COR-L47 (cell line): ENCODE results near the gene SLC8A3.

Experiments
- DNase-seq: peaks from one replicate; lab custom pipeline; 2025; lab: John Stamatoyannopoulos, UW

SLC8A3 gene

DNA sequence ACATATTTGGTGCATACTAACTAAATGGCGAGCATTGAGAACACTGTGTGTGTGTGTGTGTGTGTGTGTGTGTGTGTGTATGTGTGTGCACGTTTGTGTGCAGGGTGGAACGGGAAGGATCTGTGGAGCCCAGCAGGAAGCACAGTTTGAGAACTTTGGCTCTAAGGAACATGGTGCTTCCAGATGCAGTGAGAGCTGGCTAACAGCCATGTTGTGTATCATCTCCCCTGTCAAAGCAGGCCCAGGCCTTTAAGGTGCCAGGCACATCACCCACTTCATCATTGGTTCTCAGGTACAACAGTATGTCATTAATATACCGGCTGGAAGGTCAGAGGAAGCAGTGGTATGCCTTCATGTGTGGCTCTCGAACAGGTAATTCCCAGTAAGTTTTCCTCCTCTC, 72.5 kb downstream of the SLC8A3 start:
- no peak for DNase-seq

DNA sequence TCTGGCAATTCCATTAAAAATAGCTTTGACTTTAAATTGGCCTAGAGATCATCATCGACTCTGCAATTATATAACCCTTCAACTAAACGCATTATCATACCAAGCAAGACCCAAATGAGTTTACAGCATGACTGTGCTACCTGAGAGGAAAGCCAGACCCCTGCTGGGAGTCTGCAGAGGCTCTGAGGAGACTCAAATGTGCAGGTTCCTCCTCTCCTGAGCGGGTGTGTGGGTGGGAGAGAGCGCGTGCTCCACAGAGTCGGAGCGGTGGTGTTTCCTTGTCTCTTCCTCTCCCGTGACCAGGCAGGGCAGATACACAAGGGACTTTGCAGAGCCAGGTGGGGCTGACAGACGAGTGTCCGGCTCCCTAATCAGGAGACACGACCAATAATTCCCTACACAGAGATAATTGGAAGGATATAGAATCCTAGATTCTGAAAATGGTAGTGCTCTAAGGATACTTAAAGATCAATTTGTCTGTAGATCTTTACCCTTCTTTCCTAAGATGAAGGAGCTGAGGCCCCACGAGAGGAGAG, 74.1 kb downstream of the SLC8A3 start:
- no peak for DNase-seq

DNA sequence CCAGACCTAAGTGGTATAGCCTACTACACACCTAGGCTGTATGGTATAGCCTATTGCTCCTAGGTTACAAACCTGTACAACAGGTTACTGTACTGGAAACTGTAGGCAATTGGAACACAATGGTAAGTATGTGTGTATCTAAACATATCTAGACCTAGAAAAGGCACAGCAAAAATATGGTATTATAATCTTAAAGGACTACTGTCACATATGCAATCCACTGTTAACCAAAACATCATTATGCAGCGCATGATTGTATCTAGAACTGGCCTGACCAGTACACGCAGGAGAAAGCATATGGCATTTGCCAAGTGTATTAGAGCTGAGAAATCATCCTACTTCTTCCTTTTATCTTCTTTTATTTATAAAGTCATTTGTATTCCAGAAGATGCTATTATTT, 75.5 kb downstream of the SLC8A3 start:
- DNase-seq, result no peak

DNA sequence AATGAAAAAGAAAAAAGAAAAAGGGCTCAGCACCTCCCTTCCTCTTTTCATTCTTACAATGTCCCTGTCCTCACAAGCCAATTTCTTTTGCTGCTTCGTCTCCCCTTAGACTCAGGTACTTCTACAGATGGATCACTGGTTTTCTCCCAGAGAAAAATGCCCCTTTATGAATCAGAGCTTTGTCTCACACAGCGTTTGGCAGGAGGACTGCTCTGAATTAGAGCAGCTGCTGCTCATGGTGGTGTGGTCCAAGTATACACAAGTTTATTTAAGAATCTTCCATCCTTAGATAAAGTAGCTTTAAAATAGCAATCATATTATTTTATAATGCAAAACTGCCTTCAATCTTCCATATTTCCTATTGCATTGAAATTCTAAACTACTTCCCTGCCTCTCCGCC, 80.3 kb downstream of the SLC8A3 start:
- DNase-seq, result no peak

DNA sequence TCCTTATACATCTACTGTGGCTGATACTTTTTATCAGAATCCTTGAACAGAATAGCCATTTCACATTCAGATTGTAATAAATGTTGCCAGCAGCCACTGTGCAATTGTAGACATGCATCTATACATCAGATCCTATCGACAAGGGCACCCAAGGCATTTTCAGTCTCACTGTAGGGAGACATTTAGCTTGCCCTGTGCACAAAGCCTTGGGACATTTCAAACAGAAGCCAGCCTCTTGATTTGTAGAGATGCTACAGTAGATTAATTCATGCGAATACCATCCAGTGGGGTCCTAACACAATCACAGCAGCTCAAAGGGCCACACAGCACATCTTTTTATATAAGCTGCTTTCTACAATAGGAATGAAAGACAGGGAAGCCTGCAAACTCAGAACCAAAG, 81.4 kb downstream of the SLC8A3 start:
- DNase-seq, result no peak

DNA sequence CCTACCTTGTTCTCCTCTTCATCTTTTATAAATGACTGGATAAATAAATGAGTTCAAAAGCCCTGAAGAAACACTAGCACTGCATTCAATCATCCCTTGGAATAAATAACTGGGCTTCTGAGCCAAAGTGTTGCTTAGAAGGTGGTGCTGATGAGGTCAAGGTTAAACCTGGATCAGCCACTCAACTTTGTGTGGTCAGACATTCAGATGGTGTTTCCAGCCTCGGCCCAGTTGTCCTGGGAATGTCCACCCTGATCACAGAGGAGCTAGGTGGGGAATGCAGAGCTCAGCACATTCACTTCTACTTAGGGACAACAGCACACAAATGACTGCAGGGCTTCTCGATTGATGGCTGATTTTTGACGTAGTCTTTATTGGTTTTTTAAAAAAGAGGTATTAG, 88.7 kb downstream of the SLC8A3 start:
- DNase-seq, result no peak

DNA sequence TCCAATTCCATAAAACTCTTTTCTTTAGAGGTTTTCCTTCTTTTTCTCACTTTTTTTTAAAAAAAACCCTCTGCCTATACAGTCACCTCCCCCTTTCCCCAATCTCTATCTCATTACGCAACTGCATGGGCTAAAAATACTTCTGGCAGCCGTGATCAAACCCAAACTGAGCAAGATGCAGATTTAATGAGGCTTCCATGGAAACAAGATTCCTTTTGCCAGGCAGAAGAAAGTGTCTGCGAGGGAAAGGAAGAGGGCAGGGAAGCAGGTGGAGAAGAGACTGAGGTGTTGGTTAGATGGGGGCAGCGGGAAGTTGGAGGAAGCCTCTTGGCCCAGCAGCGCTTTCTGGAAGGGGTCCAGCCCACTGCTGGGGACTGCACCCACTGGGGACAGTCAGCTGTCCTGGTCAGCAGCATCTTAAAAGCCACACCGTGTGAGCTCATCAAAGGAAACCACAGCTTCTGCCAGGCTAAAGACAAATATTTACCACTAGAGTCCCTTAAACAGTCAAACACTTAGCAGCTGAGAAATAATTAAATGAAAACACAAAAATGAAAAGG, 90.4 kb downstream of the SLC8A3 start:
- DNase-seq, result peak; percentile 37

DNA sequence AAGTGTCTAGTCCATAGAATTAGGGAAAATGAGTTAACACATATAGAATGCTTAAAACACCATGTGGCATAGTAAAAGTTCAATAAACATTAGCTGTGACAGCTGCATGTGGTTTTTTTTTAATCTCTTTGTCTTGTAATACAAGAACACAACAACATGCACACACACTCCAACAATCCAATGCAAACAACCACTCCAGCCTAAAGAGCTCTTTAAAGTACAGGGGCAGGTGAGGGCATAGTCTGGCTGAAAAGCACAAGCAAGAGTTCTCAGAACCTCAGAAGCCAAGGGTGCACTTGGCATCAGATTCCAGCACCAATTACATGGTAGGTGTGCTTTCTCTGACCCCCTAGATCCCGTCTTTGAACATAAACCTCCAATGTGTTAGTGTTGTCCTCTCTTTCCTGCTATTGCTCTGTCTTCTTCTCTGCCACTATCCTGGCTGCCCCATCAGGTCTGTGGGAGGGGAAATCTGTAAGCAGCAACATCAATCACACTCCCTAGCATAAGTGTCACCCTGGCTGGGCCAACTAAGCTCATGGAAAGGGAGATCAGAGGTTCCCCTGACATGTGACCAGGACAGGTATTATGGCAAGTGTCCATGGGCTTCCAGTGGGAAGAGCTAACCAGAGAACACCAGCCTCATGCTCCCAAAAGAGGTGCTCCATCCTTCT, 91.0 kb downstream of the SLC8A3 start:
- no peak for DNase-seq

DNA sequence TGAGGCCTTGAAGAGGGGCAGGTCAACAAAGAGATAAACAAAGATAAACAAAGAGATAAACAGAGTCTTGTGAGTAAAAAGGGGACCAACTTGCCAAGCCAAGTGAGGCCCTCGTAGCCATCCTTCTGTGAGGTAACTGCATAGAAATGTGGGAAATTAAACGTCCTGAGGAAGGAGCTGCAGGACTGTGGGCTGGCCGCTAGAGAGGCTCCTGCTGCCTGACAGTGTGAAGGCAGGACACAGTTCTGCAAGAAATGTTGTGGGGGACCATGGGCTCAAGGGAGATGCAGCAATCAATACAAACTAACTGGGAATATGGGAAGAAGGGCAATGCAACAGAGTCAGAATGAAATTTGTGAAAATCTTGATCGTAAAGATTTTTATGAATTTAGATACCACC, 91.9 kb downstream of the SLC8A3 start:
- no peak for DNase-seq

DNA sequence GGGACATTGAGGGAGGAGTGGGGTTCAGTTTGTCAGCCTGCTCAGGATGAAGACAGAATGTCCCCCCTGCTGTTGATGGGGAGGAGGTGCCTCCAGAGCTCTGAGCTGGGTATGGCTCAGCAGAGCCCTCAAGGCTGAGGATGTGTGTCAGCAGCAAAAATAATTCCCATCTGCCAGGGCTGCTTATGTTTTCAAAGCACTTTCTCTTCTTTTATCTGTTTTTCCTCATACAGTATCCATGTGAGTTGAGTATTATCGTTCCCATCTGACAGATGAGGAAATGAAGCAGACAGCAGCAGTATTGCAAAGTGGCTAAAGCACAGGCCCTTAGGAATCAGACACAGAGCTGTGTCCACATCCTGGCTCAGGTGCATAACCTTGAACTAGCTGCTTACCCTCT, 94.1 kb downstream of the SLC8A3 start:
- DNase-seq, result no peak

DNA sequence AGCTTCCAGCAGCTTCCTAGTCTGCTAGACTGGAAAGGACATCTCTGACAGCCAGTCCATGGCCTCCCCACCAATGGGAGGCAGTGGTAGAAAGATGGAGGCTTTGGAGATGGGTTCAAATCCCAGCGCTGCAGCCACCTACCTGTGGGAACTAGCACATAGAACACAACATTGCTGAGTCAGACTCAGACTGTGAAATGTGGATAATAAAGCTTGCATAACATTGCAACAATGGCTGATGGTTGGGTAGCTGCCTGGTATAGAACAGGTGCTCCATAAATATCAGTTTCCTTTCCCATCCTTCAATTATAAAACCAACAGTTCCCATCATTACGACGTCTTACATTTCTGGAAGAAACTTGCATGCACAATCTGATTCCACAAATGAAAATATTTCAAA, 94.6 kb downstream of the SLC8A3 start:
- no peak for DNase-seq

DNA sequence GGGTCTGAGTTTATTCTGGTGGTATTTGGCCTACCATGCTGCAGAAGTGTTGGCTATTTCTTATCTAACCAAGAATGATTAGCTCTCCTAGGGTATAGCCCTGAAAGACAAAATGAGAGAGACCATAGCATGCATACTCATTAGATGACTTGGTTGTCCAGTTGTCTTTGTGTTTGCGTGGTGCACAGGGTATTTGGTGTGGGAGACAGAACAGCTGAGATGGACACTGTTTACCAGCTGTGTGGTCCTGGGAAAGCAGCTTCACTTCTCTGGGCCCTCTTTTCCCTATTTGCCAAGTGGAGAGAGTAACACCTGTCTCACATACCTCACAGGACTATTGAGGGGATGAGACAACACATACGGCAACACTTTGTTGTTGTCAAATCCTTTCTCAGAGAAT, 95.6 kb downstream of the SLC8A3 start:
- no peak for DNase-seq

DNA sequence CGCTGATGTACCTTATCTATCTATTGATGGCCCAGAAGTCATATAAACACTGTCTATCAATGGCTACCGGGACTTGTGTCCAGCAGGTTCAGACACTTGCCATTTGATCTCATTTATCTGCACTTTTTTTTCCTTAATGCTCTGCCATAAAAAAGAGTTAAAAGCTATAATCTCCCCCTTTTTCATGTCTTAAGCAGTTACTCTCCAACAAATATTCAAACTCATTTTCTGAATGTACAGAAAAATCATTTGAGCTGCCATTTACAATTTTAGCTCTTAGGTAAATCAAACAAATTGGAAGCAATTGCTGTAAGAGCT, 101.4 kb downstream of the SLC8A3 start:
- no peak for DNase-seq

DNA sequence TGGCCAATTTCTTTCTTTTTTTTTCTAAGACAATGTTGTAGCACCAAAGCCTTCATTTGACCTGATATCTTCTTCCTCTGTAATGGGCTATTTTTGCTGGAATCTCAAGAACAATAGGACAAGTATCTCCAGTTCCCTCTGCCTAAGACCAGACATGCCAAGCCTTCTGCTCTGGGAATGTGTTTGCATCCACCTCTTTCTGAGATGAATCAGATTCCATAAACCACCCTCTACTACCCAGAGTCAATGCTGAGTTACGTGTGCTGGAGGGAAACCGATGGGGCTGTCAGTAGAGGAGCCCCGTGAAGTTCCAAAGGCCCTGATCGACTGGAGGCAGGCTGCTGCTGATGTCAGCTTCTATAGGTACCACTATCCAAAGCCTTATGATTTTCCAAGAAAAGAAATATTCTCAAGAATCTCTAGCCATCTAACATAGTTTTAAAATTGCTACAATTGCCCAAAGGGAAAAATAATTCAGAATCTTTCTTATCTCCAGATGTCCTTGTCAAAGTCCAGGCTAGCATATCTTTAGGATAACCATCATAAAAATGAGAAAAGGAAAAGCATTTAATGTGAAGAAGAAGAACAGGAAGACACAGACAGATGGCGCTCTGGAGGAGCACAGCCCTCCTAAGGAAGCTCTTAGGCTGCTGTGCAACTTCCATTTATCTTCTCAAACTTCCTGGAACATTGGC, 101.9 kb downstream of the SLC8A3 start:
- peak; percentile 26 for DNase-seq

DNA sequence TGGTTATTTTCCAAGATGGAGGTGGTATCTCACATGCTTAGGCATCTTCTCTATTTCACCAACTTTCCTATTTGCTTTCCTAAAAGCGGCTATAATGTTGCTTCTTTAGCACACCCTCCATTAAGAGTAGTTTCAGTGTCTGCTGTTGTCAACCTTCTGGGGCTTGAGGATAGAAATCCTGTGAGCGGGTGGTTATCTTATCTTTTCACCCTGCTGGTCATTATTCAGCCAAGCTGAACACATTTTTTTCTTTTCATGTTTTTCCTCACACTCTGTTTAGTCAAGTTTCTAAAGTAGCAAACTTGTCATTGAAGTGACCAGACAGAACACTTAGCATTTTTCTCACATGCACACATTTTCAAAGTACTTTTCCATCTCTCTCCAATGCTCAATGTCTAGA, 104.5 kb downstream of the SLC8A3 start:
- DNase-seq, result no peak

DNA sequence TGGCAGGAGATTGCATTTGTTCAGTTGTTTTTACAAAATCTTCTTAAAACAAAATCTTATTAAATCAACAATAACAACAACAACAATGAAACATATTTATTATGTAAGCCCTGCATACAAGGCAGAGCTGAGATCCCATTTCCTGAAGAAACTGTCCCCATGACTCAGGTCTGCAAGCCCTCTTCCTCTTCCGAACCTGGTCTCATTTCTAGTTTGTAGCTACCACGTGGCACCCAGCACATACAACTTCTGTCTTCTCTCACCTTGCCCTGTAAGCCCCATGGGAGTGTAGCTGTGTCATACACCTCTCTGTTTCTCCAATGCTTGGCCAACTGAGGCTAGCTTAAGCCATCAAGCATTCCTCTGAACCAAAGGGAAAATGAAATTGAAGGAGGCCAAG, 106.4 kb downstream of the SLC8A3 start:
- no peak for DNase-seq

DNA sequence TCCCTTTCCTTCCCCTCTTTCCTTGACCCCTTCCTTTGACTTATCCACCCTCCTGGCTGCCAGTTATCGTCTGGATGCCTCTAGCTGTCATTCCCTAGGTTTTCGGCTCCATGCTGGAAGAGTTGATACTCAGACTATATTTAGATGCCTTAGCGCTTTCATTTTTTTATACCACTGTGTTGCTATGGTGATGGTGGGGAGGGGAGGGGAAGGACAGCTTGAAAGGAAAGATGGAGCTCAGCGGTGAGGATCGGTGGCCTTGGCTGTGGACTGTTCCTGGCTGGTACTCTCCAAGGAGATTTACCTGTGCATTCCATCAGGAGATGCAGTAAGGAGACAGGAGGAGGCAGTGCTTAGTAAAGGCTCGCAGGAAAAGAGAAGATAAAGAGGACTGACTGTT, 108.7 kb downstream of the SLC8A3 start:
- DNase-seq, result no peak

DNA sequence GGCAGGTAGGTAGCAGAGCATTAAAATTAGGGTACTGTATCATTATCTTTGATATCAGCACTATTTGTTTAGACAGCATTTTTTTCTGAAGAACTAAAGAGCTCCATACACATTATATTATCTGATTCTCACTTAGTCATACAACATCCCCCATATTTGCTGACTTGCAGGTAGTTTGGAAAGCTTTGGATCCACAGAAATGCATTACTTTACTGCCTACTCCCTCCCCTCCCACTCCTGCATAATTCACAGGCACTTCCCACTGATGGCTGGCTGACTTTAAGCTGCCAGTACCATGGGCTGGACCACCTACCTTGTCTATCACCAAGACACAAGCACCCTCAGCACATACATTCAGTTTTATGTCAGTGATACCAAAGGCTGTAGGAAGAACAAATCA, 110.4 kb downstream of the SLC8A3 start:
- DNase-seq, result no peak

DNA sequence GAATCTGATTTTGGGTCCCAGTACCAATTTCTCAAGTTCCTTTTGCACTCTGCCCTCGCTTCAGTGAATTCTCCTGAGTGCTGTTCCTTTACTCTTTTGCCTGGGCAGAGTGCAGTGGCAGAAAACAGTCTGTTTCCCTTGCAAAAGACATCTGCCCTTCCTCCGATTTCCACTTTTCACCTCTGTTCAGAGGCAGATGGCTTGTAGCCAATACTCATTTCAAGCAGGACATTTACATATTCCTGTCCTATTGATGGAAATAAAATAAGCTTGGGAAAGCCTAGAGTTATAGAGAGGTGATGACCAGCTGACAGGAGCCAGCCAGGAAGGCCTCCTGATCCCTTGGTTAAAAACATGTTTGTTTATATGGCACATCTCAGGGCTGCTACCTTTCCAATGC, 111.0 kb downstream of the SLC8A3 start:
- DNase-seq, result no peak

DNA sequence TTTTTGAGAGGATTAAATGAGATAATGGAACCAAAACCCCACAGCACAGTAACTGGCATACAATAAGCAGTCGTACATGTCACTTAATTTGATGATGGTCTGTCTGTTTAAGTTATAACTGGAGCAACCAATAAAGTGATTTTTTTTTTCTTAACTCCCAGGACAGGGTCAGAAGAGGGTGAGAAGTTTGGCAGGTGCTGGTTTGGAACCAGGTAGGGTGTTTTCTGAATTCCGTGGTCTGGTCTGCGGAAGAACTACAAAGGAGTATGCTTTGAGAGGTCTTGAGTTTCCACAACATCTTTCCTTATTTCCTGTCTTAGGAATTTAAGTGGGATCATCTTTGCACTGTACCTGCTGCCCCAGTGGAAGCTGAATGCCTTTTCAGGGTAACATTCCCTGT, 111.7 kb downstream of the SLC8A3 start:
- DNase-seq, result no peak

DNA sequence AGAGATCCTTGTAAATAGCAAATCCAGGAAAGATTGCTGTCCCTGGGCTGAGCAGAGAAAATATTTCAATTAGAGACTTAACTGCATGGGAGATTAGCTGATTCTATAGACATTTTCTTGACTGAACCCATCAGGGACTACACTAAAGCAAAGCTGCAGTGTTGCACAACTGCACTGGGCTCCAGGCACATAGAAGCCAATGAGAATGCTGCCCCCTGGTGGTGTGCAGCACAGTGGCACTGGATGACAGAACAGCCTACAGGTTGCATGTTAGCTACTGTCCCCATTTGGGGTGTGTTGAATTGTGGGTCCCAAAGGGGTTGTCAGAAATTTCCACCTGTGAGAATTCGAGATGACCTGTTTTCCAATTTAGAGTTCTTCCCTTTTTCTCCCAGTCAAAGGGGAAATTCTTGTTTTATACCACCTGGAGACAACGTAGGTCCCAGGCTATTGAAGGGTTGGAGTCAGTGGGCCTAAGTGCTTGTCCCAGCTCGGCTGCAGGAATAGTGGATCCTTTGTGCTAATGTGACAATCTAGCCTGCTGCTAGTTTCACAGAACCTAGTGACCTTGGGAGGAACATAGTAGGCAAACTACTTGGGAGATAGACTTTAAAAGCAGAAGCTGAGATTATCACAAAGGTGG, 114.7 kb downstream of the SLC8A3 start:
- peak; percentile 75 for DNase-seq

DNA sequence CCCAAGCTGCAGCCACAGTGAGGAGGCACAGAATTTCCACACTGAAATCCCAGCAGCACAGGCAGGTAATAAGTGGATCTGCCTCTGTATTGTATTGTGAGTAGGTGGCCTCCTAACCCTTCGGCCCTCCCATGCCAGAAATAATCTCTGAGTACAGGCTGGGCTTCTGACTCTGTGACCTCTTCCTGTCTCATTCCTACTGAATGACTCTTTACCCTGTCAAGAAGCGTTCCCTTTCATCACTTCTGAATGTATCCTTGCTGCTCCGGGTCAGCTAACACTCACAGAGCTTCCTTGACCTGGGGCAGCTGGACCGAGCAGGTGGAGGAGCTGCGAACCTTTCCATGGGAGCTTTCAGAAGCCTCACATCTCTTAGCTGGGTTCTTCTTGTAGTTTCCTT, 119.6 kb downstream of the SLC8A3 start:
- no peak for DNase-seq

DNA sequence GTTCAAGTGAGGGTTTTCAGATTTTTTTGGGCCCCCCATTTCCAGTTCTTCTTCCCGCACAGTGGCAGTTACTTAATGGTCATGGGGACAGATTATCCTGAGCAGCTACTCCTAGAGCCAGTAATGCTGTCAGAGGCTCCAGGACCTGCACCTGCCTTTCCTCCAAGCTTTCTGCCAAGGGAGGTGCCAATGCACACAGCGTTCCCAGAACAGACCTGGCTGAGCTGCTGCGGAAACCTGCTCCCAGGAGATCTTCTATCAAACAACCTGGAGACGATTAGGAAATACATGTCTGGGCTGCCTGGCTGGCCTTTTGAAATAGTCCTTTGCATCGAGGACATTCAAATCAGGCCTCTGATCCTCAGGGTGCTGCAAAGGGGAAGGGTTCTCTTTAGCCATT, 120.9 kb downstream of the SLC8A3 start:
- DNase-seq, result no peak
